Measurements from ENCODE around the gene EGFLAM.

EGFLAM gene

GRCh38 chr5:38452201-38452600, 193.8 kb downstream of the EGFLAM start:
- DNase-seq = no peak

- DNase-seq = peak; percentile 75
These were observed 195.1 kb downstream of the EGFLAM start for GRCh38 chr5:38453506-38453905.

DNA sequence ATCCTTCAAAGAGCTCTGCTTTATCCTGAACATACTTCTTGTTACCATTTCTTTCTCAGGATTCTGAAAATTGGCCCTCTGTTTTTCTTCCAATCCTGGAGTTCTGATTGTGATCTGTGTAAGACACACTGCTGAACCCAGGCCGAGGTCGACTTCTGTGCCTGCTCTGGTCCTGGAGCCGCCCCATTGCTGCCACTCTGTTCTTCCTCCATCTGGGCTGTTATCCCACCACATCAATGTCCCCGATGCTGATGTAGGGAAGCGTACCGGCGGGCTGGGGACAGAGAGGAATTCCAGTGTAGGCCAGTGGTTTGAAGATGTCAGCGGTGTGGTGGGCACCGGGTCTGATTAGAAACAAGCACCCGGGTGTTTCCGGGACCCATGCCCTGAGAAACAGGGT, 195.6 kb downstream of the EGFLAM start:
- no peak for DNase-seq

DNA sequence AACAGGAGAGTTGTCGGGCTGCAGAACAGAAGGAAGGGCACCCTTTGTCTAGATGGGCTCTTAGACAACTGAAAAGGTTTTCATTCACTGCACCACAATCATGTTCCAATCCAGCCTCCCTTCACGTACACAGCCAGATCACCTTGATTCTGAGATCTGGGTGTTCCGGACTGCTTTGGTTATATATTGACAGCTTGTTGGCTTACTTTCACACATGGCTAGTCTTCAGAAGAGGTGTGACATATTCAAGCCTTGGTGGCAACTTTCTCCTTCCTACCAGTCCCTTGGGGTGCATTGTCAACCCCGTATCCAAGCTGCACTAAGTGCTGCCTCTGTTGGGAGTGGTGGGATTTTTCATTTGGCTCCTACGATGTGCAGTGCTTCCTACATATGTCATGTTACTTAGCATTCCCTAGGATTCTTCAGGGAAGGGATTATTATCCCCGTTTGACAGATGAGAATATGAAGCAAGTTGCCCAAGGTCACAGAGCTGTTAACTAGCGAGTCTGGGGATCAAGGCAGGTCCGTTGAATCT, 197.5 kb downstream of the EGFLAM start:
- no peak for DNase-seq

DNA sequence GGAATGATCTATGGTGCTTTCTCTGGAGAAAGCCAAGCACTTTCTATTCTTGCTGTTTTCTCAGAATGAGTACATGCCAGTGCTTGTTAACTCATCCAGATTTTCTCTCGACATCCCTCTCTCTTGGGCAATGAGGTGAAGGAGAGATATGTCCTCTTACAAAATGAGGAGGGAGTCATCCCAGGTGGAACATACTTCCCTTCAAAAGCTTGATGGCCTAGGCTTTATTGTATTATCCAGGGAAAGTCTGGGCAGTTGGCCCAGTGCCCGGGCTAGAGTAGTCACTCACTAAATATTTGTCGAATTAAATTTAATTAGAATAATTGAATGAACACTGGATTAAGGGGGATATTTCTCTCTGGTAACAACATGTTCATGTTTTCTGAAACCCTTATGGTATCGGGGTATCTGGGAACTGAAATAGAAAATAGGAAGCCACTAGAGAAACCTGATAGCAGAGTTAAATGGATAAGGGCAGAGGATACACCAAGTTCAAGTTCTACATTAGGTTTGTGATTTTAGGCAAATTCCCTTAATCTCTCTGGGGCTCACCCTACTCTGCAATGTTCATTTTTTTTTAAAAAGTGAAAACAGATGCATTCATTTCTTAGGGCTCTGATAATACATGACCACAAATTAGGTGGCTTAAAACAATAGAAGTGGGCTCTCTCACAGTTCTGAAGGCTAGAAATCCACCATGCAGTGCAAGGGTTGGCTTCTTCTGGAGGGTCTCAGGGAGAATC, 198.5 kb downstream of the EGFLAM start:
- no peak for DNase-seq

- no peak for DNase-seq
These were observed 199.8 kb downstream of the EGFLAM start for GRCh38 chr5:38458174-38458573.

DNA sequence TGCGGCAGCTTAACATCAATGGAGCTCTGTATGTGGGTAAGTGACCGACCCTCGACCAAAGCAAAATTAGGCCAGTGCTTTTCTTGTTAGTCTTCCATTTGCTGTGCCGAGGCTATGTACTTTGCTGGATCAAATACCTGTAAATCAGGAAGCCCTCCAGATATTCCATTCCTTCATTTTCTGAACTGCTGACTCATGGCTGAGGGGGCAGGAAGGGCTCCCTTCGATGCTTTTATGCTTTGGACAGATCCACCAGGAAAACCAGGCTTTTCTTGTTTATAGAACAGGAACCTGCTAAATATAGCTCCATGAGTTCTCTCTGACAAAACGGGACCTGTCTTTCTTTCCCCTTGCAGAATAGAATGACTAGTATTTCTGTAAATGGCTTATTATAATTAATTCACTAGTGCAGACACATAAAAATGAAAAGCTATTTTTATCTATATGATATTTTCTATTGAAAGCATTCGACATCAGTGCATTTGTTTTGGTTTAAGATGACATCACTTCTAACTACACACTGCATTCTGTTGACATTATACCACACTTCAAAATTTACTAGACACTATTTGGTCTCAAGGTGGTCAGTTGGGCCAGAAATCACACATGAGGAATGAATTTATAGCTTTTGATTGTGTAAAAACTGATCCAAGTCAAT, 204.7 kb downstream of the EGFLAM start:
- no peak for DNase-seq

GRCh38 chr5:38463634-38464521, 205.5 kb downstream of the EGFLAM start:
- no peak for DNase-seq

GRCh38 chr5:38465061-38465460, 206.7 kb downstream of the EGFLAM start:
- no peak for DNase-seq

DNA sequence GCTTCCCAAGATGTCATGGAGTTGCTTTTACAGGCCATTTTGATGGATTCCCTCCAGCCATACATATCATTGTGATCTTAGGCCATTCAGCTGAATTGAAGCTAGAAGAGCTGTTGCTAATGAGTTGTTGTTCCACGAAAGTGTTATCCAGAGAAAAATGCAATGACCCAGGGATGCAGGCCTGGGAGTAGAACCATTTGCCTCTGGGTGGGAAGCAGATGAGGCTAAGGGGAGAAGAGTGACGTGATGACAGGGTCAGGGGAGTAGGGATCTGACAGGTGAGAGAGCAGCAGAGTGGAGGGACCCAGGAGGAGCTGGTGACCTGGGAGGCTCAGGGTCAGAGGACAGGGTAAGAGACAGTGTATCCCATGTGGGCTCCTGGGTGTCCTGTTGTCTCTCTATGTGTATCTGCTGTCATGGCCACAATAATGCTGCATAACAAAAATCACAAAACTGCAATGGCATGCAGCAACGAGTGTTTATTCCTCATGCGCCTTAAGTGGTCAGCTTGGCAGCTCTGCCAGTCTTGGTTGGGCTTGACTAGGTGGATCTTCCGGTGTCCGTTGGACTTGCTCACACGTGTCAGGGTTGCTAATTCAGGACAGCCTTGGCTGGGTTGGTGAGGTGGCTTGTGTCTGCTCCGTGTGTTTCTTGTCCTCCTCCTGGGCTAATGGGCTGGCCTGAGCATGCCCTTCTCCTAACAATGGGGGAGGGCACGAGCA, 207.5 kb downstream of the EGFLAM start:
- DNase-seq = no peak

- DNase-seq = no peak
These were observed 208.2 kb downstream of the EGFLAM start for GRCh38 chr5:38466424-38467189.

DNA sequence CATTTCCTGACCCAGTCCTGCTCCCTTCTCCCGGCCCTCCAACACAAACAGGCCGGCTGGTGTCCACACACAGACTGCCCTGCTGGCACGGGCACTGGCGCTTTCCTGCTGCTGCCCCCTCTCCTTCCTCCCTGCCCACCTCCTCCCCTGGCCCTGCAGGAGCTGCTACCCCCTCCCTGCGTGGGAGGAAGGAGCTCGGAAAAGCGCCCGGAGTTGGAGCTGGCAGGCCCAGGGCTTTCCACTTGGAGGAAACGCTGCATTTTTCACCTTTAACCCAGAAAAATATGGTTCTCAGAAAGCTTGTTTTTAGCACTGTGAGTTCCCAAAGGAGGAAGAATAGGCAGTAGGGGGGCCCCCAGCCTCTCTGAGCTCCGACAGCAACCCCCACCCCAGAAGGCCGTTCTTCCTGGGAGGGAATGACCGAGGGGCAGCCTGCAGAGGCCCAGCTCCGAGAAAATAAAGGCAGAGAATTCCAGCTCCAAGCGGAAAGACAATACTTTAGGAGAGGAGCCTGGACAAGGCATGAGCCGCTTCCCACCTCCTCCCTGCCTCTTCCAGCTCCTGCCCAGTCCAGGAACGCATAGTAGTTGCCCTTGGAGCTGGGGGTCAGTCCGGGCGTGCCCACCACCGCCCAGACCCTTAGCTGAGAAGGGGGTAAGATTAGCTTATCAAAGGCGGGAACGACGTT, 209.1 kb downstream of the EGFLAM start:
- no peak for DNase-seq

DNA sequence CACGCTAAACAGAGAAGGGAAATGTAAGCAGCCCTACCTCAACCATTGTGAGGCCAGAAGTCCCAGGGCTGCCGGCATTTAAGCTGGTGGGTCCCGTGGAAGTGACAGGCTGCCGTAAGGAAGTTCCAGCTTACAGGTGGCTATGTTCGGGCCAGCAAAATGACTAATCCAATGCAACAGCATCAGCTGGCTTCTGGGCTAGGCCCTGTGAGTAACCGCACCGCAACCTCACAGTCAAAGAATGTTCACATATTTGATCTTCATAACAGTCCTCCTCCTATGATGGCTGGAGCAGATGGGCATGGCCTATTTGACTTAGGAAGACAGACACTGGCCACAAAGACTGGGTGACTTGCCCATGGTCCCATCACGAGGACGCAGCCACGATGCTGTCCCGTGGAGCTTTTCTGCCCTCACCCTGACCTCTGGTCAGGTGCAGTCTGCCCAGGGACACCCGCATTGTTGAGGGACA, 209.9 kb downstream of the EGFLAM start:
- no peak for DNase-seq

GRCh38 chr5:38468978-38469706, 210.8 kb downstream of the EGFLAM start:
- DNase-seq = no peak

GRCh38 chr5:38469707-38470267, 211.4 kb downstream of the EGFLAM start:
- DNase-seq = no peak

DNA sequence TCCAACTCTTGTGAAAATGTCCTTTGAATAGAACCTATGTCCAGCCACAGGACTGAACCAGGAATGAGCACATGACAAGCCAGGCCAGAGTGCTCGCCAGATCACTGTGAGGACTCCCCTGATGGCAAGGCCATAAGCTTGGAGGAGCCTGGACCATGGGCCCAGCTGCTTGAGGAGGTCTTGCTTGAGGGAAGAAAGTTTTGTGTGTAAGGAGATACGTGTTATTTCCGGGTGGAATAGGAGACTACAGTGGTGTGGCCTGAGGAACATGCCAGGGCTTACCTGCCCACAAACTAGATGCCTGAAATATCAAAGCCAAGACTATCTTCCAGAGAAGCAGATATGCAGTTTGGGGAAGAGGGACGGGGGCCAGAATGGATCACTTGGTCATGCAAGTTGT, 213.3 kb downstream of the EGFLAM start:
- DNase-seq = no peak

DNA sequence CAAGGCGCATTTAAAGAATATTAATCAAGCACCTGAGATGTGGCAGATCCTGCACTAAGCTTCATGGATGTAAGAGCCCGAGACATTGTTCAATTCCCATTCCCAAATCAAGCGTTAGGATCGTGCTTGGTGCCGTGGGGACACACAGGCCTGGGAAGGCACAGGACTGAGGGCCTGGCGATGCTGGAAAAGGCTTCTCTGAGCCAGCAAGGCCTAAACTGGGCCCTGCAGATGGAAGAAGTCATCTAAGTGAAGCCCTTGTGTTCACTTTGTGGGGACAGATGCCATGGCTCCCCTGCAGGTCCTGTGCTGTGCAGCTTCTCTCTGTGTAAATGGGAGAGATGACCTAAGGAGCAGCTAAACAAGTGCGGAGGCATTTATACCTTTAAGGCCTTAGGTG, 214.2 kb downstream of the EGFLAM start:
- DNase-seq = no peak

GRCh38 chr5:38473008-38473407, 214.6 kb downstream of the EGFLAM start:
- DNase-seq = no peak

DNA sequence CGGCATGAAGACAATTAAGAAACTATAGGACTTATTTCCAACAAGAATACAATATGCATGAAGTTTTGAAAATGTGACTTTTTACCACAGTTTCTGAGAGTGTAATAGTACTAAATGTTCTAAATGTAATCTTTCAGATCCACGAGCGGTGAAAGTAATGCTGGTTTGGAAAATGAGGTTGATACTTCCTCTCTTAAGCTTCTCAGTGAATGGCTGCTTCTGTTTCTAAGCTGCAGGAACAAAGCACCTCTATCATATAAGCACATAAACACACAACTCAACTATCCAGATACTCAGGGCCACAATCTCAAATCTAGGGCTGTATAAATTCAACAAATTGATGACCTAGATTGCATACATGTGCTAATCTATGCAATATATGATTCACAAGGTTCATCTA, 219.8 kb downstream of the EGFLAM start:
- DNase-seq = no peak

- DNase-seq = no peak
These were observed 220.5 kb downstream of the EGFLAM start for GRCh38 chr5:38478878-38479277.

Data from activated CD4-positive, alpha-beta T cell treated with anti-CD3 and anti-CD28 coated beads, Interleukin-2, Interleukin-6, amounts not matched to agents 100 ng/mL and 50 ng/mL, durations not matched to agents 16 hours and 8 hours (primary cell).